GM18873 (cell line): ENCODE results near the gene PLEKHG4B.
"Not testable (repeated sequence)": the region's sequence is repeated elsewhere in the genome, so short reads cannot be mapped to it uniquely, and the experiment has no call there.

Experiments
- ATAC-seq: cut with Tn5 transposase; IDR thresholded peaks from one replicate; pipeline ENCODE4 v1.9.1; 2021; ENCODE audit warnings: mild to moderate bottlenecking, moderate library complexity, moderate number of reproducible peaks; ENCODE audit not compliant: unreplicated experiment, low FRiP score

Gene PLEKHG4B

DNA sequence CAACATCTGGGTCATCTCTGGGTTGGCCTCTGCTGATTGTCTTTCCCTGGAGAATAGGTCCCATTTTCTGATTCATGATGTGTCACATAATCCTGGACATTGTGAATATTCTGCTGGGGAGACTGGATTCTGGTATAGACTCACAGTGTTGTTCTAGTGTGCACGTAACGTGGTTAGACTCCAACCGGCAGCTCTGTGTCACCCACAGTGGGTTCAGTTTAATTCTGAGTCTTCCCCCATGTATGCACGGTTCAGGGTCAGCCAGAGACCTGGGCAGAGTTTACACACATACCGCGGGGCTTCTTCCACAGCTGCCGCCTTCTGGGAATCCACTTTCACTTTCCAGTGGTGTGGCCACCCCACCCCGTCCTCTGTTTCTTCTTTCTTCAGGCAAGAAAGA, 61.3 kb downstream of the PLEKHG4B start:
- ATAC-seq: no peak

- no peak for ATAC-seq
Observed at GRCh38 chr5:154236-154635, 62.3 kb downstream of the PLEKHG4B start.

DNA sequence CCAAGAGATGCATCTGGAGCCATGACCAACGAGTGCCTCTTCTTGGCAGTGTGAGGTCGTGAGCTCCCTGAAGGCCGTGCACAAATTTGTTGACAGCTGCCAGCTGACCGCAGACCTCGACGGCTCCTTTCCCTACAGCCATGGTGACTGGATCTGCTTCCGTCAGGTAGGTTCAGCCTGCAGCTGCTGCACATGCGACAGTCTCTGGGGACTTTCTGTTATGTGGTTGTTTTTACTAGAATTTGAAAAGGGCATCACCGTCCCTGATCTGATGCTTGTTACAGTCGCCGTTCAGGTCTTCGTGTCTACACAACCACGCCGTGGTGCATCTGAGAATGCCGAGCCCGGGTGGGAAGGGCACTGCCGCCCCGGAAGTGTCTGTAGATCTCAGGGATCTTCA, 62.9 kb downstream of the PLEKHG4B start:
- no peak for ATAC-seq

GRCh38 chr5:155651-156410, 63.9 kb downstream of the PLEKHG4B start:
- ATAC-seq: no peak

DNA sequence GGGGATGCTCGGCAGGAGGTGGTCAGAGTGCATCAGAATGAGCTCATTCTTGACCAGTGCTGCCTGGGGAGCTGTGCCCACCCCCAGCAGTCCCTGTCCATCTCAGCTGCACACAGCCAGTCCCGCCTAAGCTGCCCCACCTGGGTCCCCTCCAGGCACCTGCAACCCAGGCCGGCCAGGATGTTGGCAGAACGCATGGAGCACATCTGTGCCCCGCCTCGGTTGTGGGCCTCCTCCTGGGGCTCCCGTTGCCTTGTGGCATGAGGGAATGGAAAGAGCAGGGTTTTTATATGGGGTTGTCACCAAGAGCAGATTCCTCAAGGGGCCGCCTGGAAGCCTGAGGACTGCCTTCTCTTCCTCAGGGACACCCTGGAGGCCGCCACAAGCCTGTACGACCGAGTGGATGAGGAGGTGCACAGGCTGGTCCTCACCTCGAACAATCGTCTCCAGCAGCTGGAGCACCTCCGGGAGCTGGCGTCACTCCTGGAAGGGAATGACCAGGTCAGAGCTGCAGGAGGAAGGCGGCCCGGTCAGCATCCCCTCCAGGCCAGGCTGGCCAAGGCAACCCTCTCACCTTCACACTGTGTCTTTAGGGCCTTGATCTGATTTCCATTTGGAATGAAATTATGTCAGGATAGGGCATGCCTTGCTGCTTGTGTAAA, 64.6 kb downstream of the PLEKHG4B start:
- no peak for ATAC-seq

DNA sequence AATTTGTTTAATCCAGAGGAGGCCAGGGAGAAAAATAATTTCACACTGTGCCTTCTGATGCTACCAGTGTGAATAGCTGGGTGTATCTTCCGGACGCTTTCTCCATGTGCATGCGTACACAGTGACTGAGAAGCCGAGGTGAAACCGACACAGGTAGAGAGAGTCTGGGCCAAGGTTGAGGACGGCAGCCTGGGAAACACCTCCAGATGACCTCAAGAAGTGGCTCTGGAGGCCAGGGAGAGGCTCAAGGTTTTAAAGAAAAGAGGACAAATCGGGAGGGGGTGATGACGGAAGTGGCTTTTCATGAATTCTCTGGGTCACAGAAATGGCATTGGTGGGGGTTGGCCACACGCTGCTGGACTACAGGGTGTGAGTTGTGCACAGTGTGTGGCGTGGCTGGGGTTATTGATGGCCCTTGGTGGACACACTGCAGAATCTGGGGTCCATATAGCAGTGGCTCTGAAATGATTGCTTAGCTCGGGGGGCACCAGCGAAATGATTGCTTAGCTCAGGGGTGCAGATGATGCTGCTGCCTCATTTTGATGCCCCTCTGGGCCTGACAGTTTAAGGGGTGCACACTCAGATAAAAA, 65.3 kb downstream of the PLEKHG4B start:
- no peak for ATAC-seq

- ATAC-seq: no peak
Observed at GRCh38 chr5:157801-158200, 65.8 kb downstream of the PLEKHG4B start.

GRCh38 chr5:158807-159447, 67.0 kb downstream of the PLEKHG4B start:
- ATAC-seq: no peak

- ATAC-seq: no peak
Observed at GRCh38 chr5:159448-160172, 67.6 kb downstream of the PLEKHG4B start.

GRCh38 chr5:160173-160510, 68.2 kb downstream of the PLEKHG4B start:
- ATAC-seq: no peak

DNA sequence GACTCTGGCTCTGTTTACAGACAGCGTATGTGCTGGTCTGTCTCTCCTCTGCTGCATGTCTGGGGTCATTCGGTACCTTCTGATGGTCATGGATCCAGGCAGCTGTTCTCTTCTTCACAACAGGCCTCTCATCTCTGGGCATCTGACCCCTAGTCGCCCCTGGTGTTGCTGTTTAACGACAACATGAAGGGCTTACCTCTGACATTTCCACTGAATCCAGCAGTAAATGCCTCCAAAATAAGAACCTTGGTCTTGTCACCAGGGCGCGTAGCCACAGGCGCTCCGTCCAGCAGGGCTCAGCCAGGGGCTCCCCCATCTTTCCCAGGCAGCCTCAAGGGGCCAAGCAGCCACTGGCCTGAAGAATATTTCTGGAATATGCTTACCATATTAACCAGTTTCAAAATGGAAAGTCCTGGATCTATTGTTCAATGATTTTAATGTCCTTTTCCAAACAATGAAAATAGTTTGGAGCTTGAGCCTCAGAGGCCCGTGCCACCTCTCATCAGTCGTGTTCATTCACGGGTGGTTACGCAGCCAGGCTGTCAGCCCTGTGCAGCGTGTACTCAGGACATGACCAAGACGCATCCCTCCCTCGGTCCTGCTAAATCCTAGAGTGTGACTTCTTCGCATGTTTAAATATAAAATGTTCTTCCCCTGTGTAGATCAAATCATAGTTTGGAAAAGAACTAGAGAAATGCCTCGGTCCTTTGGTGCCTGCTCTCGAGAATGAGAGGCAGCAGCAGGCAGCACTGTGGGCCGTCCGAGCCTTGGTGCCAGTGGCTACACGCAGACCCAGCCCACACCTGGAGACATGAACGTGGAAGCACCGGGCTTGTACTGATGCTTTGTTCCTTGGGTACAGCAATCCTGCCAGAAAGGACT, 69.2 kb downstream of the PLEKHG4B start:
- no peak for ATAC-seq

- no peak for ATAC-seq
Observed at GRCh38 chr5:161803-162110, 69.8 kb downstream of the PLEKHG4B start.

DNA sequence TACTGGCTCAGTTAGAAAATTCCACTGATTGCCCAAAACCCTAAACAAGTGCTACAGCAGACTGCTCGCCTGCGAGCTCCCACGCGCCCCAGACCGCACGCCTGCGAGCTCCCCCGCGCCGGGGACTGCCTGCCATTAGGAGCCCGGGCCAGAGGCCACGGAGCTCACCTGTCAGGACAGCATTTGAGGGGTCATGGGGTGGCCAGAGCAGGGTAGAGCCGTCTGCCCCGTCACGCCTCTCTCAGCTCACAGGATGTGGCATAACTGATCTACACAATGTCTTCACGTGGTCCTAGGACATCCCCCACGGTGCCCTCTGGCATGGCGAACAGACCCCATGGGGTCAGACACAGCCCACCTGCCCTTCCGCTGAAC, 70.2 kb downstream of the PLEKHG4B start:
- no peak for ATAC-seq

GRCh38 chr5:162565-163337, 70.8 kb downstream of the PLEKHG4B start:
- no peak for ATAC-seq

DNA sequence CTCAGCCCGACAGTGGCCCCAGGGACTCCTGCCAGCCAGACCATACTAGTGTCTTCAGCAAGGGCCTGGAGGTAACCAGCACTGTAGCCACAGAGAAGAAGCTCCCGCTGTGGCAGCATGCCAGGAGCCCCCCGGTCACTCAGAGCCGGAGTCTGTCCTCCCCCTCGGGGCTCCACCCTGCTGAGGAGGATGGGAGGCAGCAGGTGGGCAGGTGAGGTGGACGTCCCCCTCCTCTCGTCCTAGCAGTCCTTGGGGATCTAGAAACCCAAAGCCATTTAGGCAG, 71.3 kb downstream of the PLEKHG4B start:
- ATAC-seq: no peak

DNA sequence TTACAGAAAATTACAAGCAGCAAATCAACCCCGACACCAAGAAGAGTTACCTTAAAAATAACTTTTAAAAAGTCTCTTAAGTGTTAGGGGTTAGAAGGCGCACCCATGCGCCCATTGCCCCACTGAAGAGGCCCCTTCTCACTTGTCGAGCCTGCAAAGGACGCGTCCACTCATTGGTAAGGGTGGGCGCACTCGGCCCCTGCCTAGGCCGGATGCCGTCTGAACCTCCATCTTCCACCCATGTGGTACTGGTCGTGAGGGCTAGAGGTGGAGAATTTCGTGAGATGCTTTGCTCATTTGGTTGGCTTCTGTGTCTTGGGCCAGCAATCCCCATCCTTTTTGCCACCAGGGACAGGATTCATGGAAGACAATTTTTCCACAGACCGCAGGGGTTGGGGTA, 71.9 kb downstream of the PLEKHG4B start:
- ATAC-seq: no peak

GRCh38 chr5:164244-164643, 72.3 kb downstream of the PLEKHG4B start:
- no peak for ATAC-seq

DNA sequence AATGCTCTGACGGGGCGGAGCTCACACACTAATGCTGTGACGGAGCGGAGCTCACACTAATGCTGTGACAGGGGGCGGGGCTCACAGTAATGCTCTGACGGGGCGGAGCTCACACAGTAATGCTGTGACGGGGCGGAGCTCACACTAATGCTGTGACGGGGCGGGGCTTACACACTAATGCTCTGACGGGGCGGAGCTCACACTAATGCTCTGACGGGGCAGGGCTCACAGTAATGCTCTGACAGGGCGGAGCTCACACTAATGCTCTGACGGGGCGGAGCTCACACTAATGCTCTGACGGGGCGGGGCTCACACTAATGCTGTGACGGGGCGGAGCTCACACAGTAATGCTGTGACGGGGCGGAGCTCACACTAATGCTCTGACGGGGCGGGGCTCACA, 72.8 kb downstream of the PLEKHG4B start:
- ATAC-seq: not testable (repeated sequence)
